Ovary (tissue), 9 donors: Measurements from ENCODE around the gene PAX2. TPM values are rescaled to one million over a fixed set of nuclear protein-coding genes. Genes with fewer than 3 reads are reported as not detected.

Source experiments
- DNase-seq, 5 donors: peaks; one replicate each; pipeline ENCODE4 v3.0.0-alpha.2; 2019 to 2020
- H3K27ac ChIP-seq, 2 donors: fragments of 200-600 bp; one replicate each; pipeline versions ENCODE4 v1.5.1 to v1.8.0; 2019 to 2022
- H3K27me3 ChIP-seq: fragments of 200-600 bp; one replicate; pipeline ENCODE4 v1.8.0; 2022
- H3K36me3 ChIP-seq: fragments of 200-600 bp; sonication (generic); one replicate; pipeline ENCODE4 v1.5.1; 2019
- H3K4me1 ChIP-seq: one replicate; pipeline ENCODE4 v1.8.1; 2013; ENCODE audit warnings: mild to moderate bottlenecking, moderate library complexity; ENCODE audit not compliant: insufficient read depth
- H3K4me3 ChIP-seq: fragments of 200-600 bp; sonication (generic); one replicate; pipeline ENCODE4 v1.5.1; 2017
- H3K9me3 ChIP-seq, 2 donors: fragments of 200-600 bp in 1 of 2; sonication (generic) in 1 of 2; one replicate each; pipeline versions ENCODE4 v1.5.1 to v1.8.1; 2013 to 2019; ENCODE audit warnings: mild to moderate bottlenecking in 1 of 2, moderate library complexity in 1 of 2
- CTCF ChIP-seq, 3 donors: fragments of 450-650 bp in 2 of 3; fragments of 200-600 bp in 1 of 3; IDR thresholded peaks; one replicate each; pipeline versions ENCODE4 v1.5.1 to v1.8.0; 2016 to 2022; ENCODE audit warnings: antibody characterized with exemption in 3 of 3, mild to moderate bottlenecking in 1 of 3
- EP300 ChIP-seq: sonication (generic); formaldehyde crosslinking; IDR thresholded peaks from one replicate; pipeline ENCODE4 v1.6.1; 2017; ENCODE audit warnings: antibody characterized with exemption
- POLR2A ChIP-seq: fragments of 450-650 bp; IDR thresholded peaks from one replicate; pipeline ENCODE4 v1.6.1; 2017; ENCODE audit warnings: antibody characterized with exemption, mild to moderate bottlenecking, moderate library complexity
- WGBS, 3 donors: extraction: QIAGEN DNeasy Blood & Tissue Kit in 1 of 3; methylation state at CpG; one replicate each; pipeline versions ENCODE4 v1.1.5 to v1.1.7; 2013 to 2017; 5-methylcytosine and 5-hydroxymethylcytosine counted together
- intact Hi-C, 4 donors: fragments of 100-400 bp; cut with DNase I; formaldehyde crosslinking; loops; one replicate each; pipeline versions ENCODE4 v1.11.0 to v1.15.1; 2022 to 2023
- polyA plus RNA-seq, 2 donors: library from polyadenylated mRNA; stranded (reverse); fragments of 200-250 nt in 1 of 2; fragments of 350-450 nt in 1 of 2; fragmentation: Illumina TruSeq in 1 of 2; extraction: RNeasy Lipid Tissue Mini Kit (QIAGEN cat#74804) in 1 of 2; gene quantifications; one replicate each; pipeline ENCODE4 v1.2.3, GENCODE V29; 2013 to 2014
- total RNA-seq, 7 donors: library from RNA; depleted of rRNA in 2 of 7; stranded (reverse); fragments of >200 nt in 2 of 7; fragmentation: NEBNext Ultra II Directional in 3 of 7; extraction: Animal tissue kit (Norgen Biotek cat#: 25700) in 3 of 7; gene quantifications; one replicate each; pipeline versions ENCODE4 v1.1.0 to v1.2.4, GENCODE V29; 2016 to 2023
- donor health status: DM: no; HTN: no; CAD: no; lungs with moderate emphysema.
- donor health status: DM: no; HTN: no; CAD: no.
- donor health status: Bipolar disorder and iron deficiency.
- donor health status: DM: yes; HTN: yes; CAD: no.
- donor health status: DM: no; HTN: no; CAD: no.
- donor health status: DM: yes; HTN: yes; CAD: no.

Gene PAX2
- total and polyA plus RNA-seq, 9 donors: 0.04 to 10.8 (median 2.4) TPM; not detected in 3

DNA sequence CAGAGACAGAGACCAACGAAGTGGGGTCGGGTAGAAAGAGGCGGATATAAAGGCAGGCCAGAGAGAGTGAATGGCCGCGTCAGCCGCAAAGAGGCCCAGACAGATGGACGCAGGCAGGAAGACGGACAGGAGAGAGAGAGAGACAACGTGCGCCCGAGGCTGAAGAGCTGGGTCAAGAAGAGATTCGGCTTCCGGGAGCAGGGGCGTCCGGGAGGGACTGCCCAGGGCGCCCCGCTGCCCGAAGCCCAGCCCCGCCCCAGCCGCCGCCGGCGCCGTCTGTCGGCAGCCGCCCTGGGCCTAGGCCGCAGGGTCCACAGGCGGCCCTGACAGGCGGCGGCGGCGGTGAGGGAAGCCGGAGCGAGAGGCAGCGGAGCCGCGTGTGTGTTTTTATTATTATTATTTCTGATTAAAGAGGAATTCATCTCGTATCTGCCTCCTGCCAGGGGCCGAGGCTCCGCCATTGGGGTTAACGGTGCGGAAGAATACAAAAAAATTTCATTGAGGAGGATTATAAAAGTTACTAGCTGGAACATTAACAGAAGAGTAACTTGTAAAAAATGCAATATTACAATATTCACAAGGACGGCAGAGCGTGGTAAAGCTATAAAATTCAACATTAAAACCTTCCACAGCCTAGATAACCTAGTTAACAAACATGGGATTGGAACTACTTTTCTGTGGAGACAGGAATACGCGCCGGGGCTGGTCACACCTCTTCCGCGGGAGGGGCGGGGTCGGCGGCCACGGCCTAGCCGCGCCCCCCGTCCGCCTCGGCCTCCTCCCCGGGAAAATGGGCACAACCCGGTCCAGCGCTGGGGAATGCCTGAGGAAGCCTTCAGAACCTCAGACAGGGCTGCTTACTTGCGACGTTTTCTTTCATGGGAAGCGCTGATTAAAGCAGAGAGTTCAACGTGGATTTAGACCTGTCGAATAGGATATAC, 29.7 kb upstream of the PAX2 start:
- 7 to 11% (median 9%) methylated on average over 65 to 66 of the region's 66 CpGs for WGBS, 3 donors
- intact Hi-C loops: no loop called here
- no peaks in the 10 kb centered on the region for H3K27me3 ChIP-seq
- no peak for TF ChIP-seq EP300
- no peak overlapping the region for H3K27ac ChIP-seq
- no peaks in the 10 kb centered on the region for H3K9me3 ChIP-seq
- H3K4me3 ChIP-seq: no peak overlapping the region
- no peaks in the 10 kb centered on the region for H3K36me3 ChIP-seq
- no peaks in the 10 kb centered on the region for H3K4me1 ChIP-seq
- DNase-seq: no peak

DNA sequence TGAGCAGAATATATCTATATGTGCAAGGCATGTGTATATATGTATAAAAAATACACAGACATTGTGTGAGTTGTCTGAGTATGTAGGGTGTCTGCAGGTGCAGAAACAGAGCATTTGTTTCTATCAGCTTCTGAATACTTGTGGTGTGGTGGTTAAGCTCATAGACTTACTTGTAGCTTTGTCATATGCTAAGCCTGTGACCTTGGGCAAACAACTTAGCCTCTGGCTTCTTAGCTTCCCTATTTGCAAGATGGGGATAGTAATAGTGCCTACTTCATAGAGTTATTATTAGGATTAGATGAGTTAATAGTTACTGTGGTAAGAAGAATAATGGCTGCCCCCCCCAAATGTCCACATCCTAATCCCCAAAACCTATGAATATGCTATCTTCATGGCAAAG, 28.2 kb upstream of the PAX2 start:
- DNase-seq: no peak
- TF ChIP-seq CTCF (IDR thresholded peaks at IDR 0.05) (no peak), EP300 (no peak), POLR2A (no peak)
- intact Hi-C loops: no loop called here
- Histone ChIP-seq H3K27me3 (no peaks in the 10 kb centered on the region), H3K9me3 (no peaks in the 10 kb centered on the region), H3K4me3 (no peak overlapping the region), H3K4me1 (no peaks in the 10 kb centered on the region), H3K36me3 (no peaks in the 10 kb centered on the region), H3K27ac (no peak overlapping the region)

DNA sequence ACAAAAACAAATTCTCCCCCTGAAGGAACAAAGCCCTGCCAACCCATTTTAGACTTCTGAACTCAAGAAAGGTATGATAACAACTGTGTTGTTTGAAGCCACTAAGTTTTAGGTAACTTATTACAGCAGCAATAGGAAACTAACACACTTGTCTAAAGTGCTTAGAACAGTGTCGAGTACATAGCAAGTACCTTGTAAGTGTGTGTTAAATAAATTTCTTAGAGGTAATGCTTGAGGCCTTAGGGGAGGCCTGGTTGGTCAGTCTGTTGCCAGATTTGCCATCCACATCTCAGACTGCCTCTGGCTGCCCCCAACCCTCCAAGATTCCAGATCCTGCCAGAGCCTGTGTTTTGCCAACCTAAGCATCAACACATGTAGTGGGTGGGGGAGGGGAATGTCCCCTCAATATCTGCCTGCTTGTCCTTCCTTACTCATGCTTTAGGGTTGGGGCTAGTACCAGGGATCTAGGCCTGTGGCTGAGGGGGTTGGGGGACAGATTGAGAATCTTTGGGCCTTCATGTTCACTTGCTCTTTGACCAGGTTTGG, 27.1 kb upstream of the PAX2 start:
- 73 to 83% (median 80%) methylated on average over 1 of the region's 1 CpG for WGBS, 3 donors
- Histone ChIP-seq H3K4me1 (no peaks in the 10 kb centered on the region), H3K36me3 (no peaks in the 10 kb centered on the region), H3K4me3 (no peak overlapping the region), H3K27ac (no peak overlapping the region), H3K9me3 (no peaks in the 10 kb centered on the region), H3K27me3 (no peaks in the 10 kb centered on the region)
- DNase-seq: no peak
- intact Hi-C loops: no loop called here
- no peak for TF ChIP-seq CTCF (IDR thresholded peaks at IDR 0.05)
- no peak for TF ChIP-seq EP300
- no peak for TF ChIP-seq POLR2A

- TF ChIP-seq CTCF (IDR thresholded peaks at IDR 0.05): no peak
- no peak for TF ChIP-seq POLR2A
- no peak for TF ChIP-seq EP300
- H3K4me1 ChIP-seq: peaks cover 1% of the 10 kb centered on the region
- no peak overlapping the region for H3K27ac ChIP-seq
- no peaks in the 10 kb centered on the region for H3K9me3 ChIP-seq
- no peaks in the 10 kb centered on the region for H3K36me3 ChIP-seq
- H3K4me3 ChIP-seq: no peak overlapping the region
- 78 to 80% (median 78%) methylated on average over 5 of the region's 5 CpGs for WGBS, 3 donors
- no peak for DNase-seq
- intact Hi-C loops: no loop called here
- no peaks in the 10 kb centered on the region for H3K27me3 ChIP-seq
Measured at GRCh38 chr10:100723180-100723579, 22.2 kb upstream of the PAX2 start.
